MCF 10A (cell line): Measurements from ENCODE around the gene SH3BP5L. TPM values are rescaled to one million over a fixed set of nuclear protein-coding genes. Genes with fewer than 3 reads are reported as not detected.

Experiments
- BruUV-seq: library from RNA; stranded (reverse); fragments of 400-500 nt; replicated peaks from 2 replicates; lab custom pipeline; 2021; lab: Mats Ljungman, UMichigan
- CTCF ChIA-PET: fragments of 300-600 bp; sonication (Branson Sonifier 250); formaldehyde crosslinking; extraction: SDS; loops from one replicate; lab custom pipeline; 2021; ENCODE audit warnings: antibody characterized with exemption, inconsistent platforms; lab: Yijun Ruan, JAX
- POLR2A ChIA-PET: fragments of 300-600, 350-650 bp; sonication (Branson Sonifier 250); formaldehyde crosslinking; extraction: SDS; loops from one replicate; lab custom pipeline; 2020; ENCODE audit warnings: antibody characterized with exemption, inconsistent platforms; lab: Yijun Ruan, JAX
- DNase-seq: peaks from one replicate; pipeline ENCODE4 v3.0.0-alpha.2; 2018; ENCODE audit not compliant: unreplicated experiment
- H3K27ac Mint-ChIP-seq: one replicate; pipeline ENCODE4 v1.8.0; 2022; ENCODE audit warnings: mild to moderate bottlenecking, low read depth, mixed read lengths; ENCODE audit not compliant: unreplicated experiment
- H3K27me3 Mint-ChIP-seq: one replicate; pipeline ENCODE4 v1.8.0; 2022; ENCODE audit warnings: mixed read lengths; ENCODE audit not compliant: insufficient read depth, unreplicated experiment
- H3K36me3 Mint-ChIP-seq: one replicate; pipeline ENCODE4 v1.8.0; 2022; ENCODE audit warnings: mild to moderate bottlenecking, moderate library complexity, mixed read lengths; ENCODE audit not compliant: insufficient read depth, unreplicated experiment
- H3K4me1 Mint-ChIP-seq: one replicate; pipeline ENCODE4 v1.8.0; 2022; ENCODE audit warnings: mixed read lengths; ENCODE audit not compliant: insufficient read depth, unreplicated experiment
- H3K4me3 Mint-ChIP-seq: one replicate; pipeline ENCODE4 v1.8.0; 2022; ENCODE audit warnings: mild to moderate bottlenecking, moderate library complexity, mixed read lengths; ENCODE audit not compliant: unreplicated experiment
- H3K9me3 Mint-ChIP-seq: one replicate; pipeline ENCODE4 v1.8.0; 2022; ENCODE audit warnings: mixed read lengths; ENCODE audit not compliant: unreplicated experiment
- intact Hi-C: fragments of 100-400 bp; cut with micrococcal nuclease; formaldehyde crosslinking; loops from 2 replicates; pipeline ENCODE4 v1.14.1; 2022
- total RNA-seq: library from RNA; stranded (reverse); gene quantifications from 2 replicates; pipeline ENCODE4 v1.2.3, GENCODE V29; 2022
- TF ChIP-seq, protein P1 (sequence below): fragments of 200-600 bp; IDR thresholded peaks from one replicate; pipeline ENCODE4 v1.8.0; 2022; ENCODE audit warnings: antibody characterized with exemption, mild to moderate bottlenecking; ENCODE audit not compliant: unreplicated experiment

Gene SH3BP5L
- total RNA-seq, 1 experiment from 2014 or later, result 31.5 TPM

DNA sequence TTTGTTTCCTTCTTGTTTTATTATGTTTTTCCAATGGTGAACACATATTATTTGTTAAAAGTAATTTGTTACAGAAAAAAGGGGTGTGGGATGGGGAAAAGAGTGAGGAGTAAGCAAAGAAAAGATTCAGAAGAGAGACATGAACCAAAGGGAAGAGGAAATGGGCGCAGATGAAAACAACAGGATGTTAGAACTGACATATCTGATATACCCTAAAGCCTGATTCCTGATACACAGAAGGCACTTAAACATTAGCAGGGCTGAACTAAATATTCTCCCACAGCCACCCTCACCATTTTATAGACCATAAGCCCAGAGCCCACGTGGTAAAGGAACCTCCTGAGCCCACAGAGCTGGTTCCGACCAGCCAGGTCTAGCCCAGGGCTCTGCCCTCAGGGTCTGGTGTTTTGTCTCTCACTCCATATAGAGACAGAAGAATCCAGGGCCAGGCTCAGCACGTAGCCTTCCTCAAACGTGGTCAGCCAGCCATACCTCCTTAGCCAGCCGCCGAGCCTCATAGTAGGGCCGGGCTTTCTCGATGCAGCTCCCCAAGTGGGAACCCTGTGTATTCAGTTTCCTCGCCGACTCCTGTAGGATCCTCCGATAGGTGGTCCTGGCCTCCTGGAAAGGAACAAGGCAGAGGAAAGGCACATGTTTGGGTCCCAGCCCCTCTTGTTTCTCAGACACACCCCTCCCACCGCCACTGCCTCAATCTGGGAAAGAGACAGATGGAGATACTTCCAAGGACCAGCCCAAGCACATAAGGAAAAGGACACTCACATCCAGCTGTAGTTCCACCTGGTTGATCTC lies 9.5 kb downstream of the SH3BP5L start:
- DNase-seq, result no peak
- Mint-ChIP-seq H3K9me3 (no peaks in the 10 kb centered on the region), H3K27me3 (no peaks in the 10 kb centered on the region), H3K4me3 (no peak overlapping the region), H3K27ac (peak overlapping the region; percentile 57), H3K4me1 (peaks cover 25% of the 10 kb centered on the region), H3K36me3 (peaks cover 81% of the 10 kb centered on the region)
- no TSS peak for BruUV-seq
- CTCF ChIA-PET, result interaction anchor here (0.6 to 1.2 kb wide), 4 partner anchors 10 to 581 kb away, joined by 3 to 6 read pairs (median 4); no protein-coding TSS in a partner anchor
- TF ChIP-seq, protein P1, sequence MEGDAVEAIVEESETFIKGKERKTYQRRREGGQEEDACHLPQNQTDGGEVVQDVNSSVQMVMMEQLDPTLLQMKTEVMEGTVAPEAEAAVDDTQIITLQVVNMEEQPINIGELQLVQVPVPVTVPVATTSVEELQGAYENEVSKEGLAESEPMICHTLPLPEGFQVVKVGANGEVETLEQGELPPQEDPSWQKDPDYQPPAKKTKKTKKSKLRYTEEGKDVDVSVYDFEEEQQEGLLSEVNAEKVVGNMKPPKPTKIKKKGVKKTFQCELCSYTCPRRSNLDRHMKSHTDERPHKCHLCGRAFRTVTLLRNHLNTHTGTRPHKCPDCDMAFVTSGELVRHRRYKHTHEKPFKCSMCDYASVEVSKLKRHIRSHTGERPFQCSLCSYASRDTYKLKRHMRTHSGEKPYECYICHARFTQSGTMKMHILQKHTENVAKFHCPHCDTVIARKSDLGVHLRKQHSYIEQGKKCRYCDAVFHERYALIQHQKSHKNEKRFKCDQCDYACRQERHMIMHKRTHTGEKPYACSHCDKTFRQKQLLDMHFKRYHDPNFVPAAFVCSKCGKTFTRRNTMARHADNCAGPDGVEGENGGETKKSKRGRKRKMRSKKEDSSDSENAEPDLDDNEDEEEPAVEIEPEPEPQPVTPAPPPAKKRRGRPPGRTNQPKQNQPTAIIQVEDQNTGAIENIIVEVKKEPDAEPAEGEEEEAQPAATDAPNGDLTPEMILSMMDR, result no peak
- intact Hi-C loops, result no loop called here
- POLR2A ChIA-PET, result no interaction called here

DNA sequence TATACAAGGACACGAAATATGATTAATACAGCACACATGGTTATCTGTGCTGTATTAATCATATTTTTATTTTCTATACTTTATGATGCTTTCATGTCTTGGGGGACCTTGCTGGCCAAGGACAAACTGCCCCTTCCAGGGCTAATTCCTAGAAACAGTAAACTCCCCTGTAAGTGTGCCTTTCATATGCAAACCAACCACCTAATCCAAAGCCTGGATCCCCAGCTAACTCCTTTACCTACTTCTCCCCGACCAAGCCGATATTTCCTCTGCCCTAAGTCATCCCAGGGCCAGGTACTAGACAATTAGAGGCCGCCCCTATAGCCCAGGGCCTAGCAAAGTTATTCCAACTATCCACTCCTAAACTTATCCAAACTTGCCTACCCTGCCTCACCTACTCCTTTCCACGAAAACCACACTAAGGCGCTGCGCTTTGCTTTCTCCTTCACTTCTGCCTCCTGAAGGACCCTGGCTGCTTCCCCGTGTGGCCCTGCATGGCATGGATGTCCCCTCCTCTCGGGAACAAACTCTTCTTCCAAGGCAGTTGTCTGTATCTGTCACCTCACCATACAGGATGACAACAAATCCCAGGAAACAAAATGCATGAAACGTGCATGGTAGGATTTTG lies 10.2 kb downstream of the SH3BP5L start:
- Mint-ChIP-seq H3K9me3 (no peaks in the 10 kb centered on the region), H3K27ac (no peak overlapping the region), H3K4me1 (peaks cover 25% of the 10 kb centered on the region), H3K27me3 (no peaks in the 10 kb centered on the region), H3K4me3 (no peak overlapping the region), H3K36me3 (peaks cover 81% of the 10 kb centered on the region)
- intact Hi-C loops, result no loop called here
- BruUV-seq, result no TSS peak
- POLR2A ChIA-PET, result no interaction called here
- DNase-seq, result no peak
- TF ChIP-seq, protein P1, result no peak
- CTCF ChIA-PET, result interaction anchor here (0.7 to 1.2 kb wide), 4 partner anchors 9 to 195 kb away, joined by 3 to 6 read pairs (median 4); no protein-coding TSS in a partner anchor

DNA sequence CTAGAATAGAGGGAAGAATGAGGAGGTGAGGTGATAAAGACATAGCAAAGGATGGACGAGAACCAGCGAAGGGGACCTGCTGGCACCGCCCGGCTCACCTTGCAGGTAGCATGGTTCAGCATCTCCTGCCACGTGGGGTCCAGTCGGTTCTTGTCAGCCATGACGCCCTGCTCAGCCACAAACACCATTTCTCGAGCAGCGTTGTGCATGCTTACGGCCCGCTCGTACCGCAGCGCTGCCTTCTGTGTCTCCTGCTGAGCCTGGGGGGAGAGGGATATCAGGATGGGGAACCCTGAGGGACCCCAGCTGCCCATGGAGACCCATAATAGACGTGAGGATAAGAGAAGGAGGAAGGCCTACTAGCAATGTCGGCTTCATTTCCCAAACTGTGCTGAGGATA lies 11.4 kb downstream of the SH3BP5L start:
- DNase-seq, result no peak
- peaks cover 70% of the 10 kb centered on the region for H3K36me3 Mint-ChIP-seq
- POLR2A ChIA-PET, result interaction anchor here (0.7 kb wide), 1 partner anchor 662 kb away, joined by 3 read pairs; no protein-coding TSS in a partner anchor
- no peak overlapping the region for H3K4me3 Mint-ChIP-seq
- no peaks in the 10 kb centered on the region for H3K27me3 Mint-ChIP-seq
- TF ChIP-seq, protein P1, result no peak
- intact Hi-C loops, result no loop called here
- H3K27ac Mint-ChIP-seq, result no peak overlapping the region
- BruUV-seq, result no TSS peak
- CTCF ChIA-PET, result interaction anchor here (0.7 to 1.0 kb wide), 3 partner anchors 11 to 192 kb away, joined by 3 read pairs; no protein-coding TSS in a partner anchor
- no peaks in the 10 kb centered on the region for H3K9me3 Mint-ChIP-seq
- H3K4me1 Mint-ChIP-seq, result peaks cover 29% of the 10 kb centered on the region

DNA sequence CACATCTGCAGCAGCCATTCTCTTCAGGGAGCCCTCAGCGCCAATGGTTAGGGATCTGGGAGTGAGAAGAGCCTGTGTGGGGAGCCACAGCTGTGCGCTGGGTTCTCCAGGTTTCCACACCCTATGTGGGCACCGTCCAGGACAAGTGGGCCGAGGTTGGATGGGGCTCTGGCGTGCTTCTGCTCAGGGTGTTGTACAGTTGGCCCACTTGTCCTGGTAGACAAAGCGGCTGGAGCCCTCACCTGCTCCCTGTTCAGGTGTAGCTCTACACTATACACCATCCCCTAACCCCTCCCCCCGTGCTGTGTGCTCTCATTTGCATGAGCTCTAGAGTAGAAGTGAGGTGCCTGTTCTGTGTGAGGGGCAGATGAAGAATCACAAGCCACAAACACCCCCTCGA lies 12.2 kb downstream of the SH3BP5L start:
- intact Hi-C loops, result no loop called here
- no peak overlapping the region for H3K4me3 Mint-ChIP-seq
- no TSS peak for BruUV-seq
- TF ChIP-seq, protein P1, result no peak
- H3K36me3 Mint-ChIP-seq, result peaks cover 62% of the 10 kb centered on the region
- no peak overlapping the region for H3K27ac Mint-ChIP-seq
- POLR2A ChIA-PET, result interaction anchor here (0.7 kb wide), 1 partner anchor 662 kb away, joined by 3 read pairs; no protein-coding TSS in a partner anchor
- H3K9me3 Mint-ChIP-seq, result no peaks in the 10 kb centered on the region
- H3K4me1 Mint-ChIP-seq, result peaks cover 29% of the 10 kb centered on the region
- H3K27me3 Mint-ChIP-seq, result no peaks in the 10 kb centered on the region
- DNase-seq, result no peak
- CTCF ChIA-PET, result interaction anchor here (0.5 to 1.5 kb wide), 6 partner anchors 9 to 192 kb away, joined by 3 to 5 read pairs (median 4); no protein-coding TSS in a partner anchor
